Astrocyte of the hippocampus (primary cell): Measurements from ENCODE around the gene ATAD1.
A peak's percentile ranks its signal among the peaks of the same experiment; 100 is the strongest.
"Not testable (repeated sequence)": the region's sequence is repeated elsewhere in the genome, so short reads cannot be mapped to it uniquely, and the experiment has no call there.

ENCODE experiments used
- DNase-seq: peaks from one replicate; pipeline ENCODE4 v3.0.0; 2011; ENCODE audit warnings: low read depth, low spot score

The ATAD1 gene

GRCh38 chr10:87846023-87846422 is 28.0 kb upstream of the ATAD1 start:
- DNase-seq: peak; percentile 82

- no peak for DNase-seq
Observed at GRCh38 chr10:87845624-87845998, 27.6 kb upstream of the ATAD1 start.

- peak; percentile 54 for DNase-seq
Observed at GRCh38 chr10:87844837-87845623, 27.0 kb upstream of the ATAD1 start.

- no peak for DNase-seq
Observed at GRCh38 chr10:87843714-87844113, 25.7 kb upstream of the ATAD1 start.

- peak; percentile 77 for DNase-seq
Observed at GRCh38 chr10:87842776-87843497, 24.9 kb upstream of the ATAD1 start.

- DNase-seq: peak; percentile 37
Observed at GRCh38 chr10:87842220-87842641, 24.2 kb upstream of the ATAD1 start.

GRCh38 chr10:87841186-87841585 is 23.2 kb upstream of the ATAD1 start:
- no peak for DNase-seq

GRCh38 chr10:87838650-87839049 is 20.6 kb upstream of the ATAD1 start:
- no peak for DNase-seq

GRCh38 chr10:87837445-87837844 is 19.4 kb upstream of the ATAD1 start:
- no peak for DNase-seq

GRCh38 chr10:87836098-87836497 is 18.1 kb upstream of the ATAD1 start:
- DNase-seq: no peak

GRCh38 chr10:87829986-87830729 is 12.1 kb upstream of the ATAD1 start:
- DNase-seq: no peak

GRCh38 chr10:87829051-87829450 is 11.0 kb upstream of the ATAD1 start:
- not testable (repeated sequence) for DNase-seq

- DNase-seq: no peak
Observed at GRCh38 chr10:87827681-87828080, 9.7 kb upstream of the ATAD1 start.

- DNase-seq: no peak
Observed at GRCh38 chr10:87826653-87827052, 8.6 kb upstream of the ATAD1 start.

GRCh38 chr10:87819289-87819585 is 1.2 kb upstream of the ATAD1 start:
- DNase-seq: no peak

GRCh38 chr10:87818505-87819288 is 671 bp upstream of the ATAD1 start:
- DNase-seq: no peak

- DNase-seq: peak; percentile 10
Observed at GRCh38 chr10:87816898-87817608, 973 bp downstream of the ATAD1 start.

- no peak for DNase-seq
Observed at GRCh38 chr10:87816163-87816897, 1.7 kb downstream of the ATAD1 start.

- no peak for DNase-seq
Observed at GRCh38 chr10:87804939-87805569, 13.0 kb downstream of the ATAD1 start.

- no peak for DNase-seq
Observed at GRCh38 chr10:87803831-87804230, 14.2 kb downstream of the ATAD1 start.
